Measurements from ENCODE around the gene HSF4.
A peak's percentile ranks its signal among the peaks of the same experiment; 100 is the strongest.

The HSF4 gene

GRCh38 chr16:67145746-67146145 is 18.8 kb upstream of the HSF4 start:
- no peak overlapping the region for H3K27ac Mint-ChIP-seq
- no peaks in the 10 kb centered on the region for H3K9me3 Mint-ChIP-seq
- no peaks in the 10 kb centered on the region for H3K27me3 Mint-ChIP-seq
- DNase-seq (no peak), ATAC-seq (replicated peaks) (no peak)
- H3K4me3 Mint-ChIP-seq = no peak overlapping the region
- H3K4me1 Mint-ChIP-seq (ENCODE audit: low read depth in 2 of 2) = peaks cover 0 to 4% of the 10 kb centered on the region in 2 donors
- H3K36me3 Mint-ChIP-seq (ENCODE audit: insufficient read depth) = peaks cover 32% of the 10 kb centered on the region

DNA sequence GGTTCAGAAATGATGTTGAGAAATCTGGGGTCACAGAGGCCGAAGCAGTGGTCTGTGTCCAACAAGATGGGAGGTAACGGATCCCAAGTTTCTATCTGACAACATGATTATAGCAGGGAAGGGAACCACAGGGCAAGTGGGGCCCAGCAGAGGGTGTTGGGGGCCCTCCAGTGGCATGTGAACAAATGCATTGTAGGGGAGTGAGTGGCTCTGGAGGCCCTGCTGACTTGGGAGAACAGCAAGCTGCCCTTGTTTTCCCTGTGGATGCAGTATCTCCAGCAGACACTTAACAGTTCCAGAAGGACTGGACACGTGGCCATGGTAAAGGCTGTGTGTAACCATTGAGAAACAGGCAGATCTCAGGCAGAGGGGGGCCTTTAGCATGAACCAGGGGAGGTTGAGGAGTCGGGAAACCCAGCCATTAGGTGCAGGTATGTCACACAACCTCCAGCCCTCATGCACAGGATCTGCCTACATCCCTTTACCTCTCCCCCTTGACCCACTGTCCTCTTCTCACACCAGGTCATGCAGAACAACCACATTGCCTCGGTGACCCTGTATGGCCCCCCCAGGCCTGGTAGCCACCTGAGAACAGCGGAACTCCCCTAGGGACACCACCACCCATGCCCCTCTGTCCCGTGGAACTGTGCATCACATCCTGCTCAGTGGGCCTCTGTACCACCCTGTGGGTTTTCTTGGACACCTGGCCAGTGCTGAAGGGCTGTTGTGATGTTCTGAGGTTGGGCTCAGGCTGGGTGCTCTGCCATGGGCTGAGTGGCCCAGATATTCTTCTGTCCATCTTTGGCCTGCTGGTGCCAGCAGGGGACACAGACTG is 17.8 kb upstream of the HSF4 start:
- peaks cover 8 to 11% of the 10 kb centered on the region in 2 donors for H3K4me1 Mint-ChIP-seq (ENCODE audit: low read depth in 2 of 2)
- H3K36me3 Mint-ChIP-seq (ENCODE audit: insufficient read depth) = peaks cover 22% of the 10 kb centered on the region
- no peaks in the 10 kb centered on the region for H3K9me3 Mint-ChIP-seq
- H3K27ac Mint-ChIP-seq = no peak overlapping the region
- no peak for ATAC-seq (replicated peaks)
- no peak for DNase-seq
- no peaks in the 10 kb centered on the region for H3K27me3 Mint-ChIP-seq
- no peak overlapping the region for H3K4me3 Mint-ChIP-seq

DNA sequence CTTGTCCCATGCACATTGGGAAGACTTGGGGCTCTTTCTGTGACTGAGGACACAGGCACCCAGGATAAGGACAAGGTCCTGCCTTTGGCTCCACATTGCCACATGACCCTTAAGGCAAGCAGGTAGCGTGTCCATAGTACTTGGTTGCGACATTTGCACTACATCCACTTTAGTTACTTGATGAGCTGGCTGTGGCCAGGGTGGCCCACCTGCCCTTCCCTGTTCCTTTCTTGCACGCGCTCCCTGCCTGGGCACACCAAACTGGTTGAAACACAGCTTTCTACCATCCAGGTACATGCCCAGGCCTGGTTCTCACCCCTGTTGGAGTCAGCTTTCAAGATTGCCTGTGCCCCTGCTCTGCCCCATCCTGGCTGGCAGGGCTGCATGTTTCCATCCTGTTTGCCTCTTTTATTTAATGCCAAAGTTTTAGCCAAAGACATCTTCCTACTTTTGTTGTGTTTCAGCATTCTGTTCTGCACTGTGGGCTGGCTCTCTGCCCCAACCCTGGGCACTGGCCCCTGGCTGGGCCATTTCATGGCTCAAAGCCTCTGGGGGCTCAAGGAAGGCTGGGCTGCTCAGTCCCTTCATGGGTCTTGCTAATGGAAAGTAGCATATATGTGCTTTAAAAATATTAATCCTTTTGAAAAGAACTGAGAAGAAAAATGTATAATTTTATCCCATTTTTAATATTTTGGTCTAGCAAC is 17.0 kb upstream of the HSF4 start:
- Mint-ChIP-seq H3K27ac (peak overlapping the region in 1 of 2 donors; percentile 6), H3K27me3 (no peaks in the 10 kb centered on the region), H3K9me3 (no peaks in the 10 kb centered on the region), H3K4me3 (no peak overlapping the region), H3K4me1 (ENCODE audit: low read depth in 2 of 2) (peaks cover 8 to 13% of the 10 kb centered on the region in 2 donors), H3K36me3 (ENCODE audit: insufficient read depth) (peaks cover 22% of the 10 kb centered on the region)
- DNase-seq (no peak), ATAC-seq (replicated peaks) (no peak)

- no peak for DNase-seq
- ATAC-seq (replicated peaks) = no peak
- H3K36me3 Mint-ChIP-seq (ENCODE audit: insufficient read depth) = peaks cover 22% of the 10 kb centered on the region
- peak overlapping the region in 1 of 2 donors; percentile 65 for H3K27ac Mint-ChIP-seq
- no peaks in the 10 kb centered on the region for H3K9me3 Mint-ChIP-seq
- H3K27me3 Mint-ChIP-seq = no peaks in the 10 kb centered on the region
- peaks cover 15 to 17% of the 10 kb centered on the region in 2 donors for H3K4me1 Mint-ChIP-seq (ENCODE audit: low read depth in 2 of 2)
- H3K4me3 Mint-ChIP-seq = peak overlapping the region in 1 of 2 donors; percentile 68
These were observed 16.3 kb upstream of the HSF4 start for GRCh38 chr16:67148221-67148620.

GRCh38 chr16:67148656-67149275 is 15.8 kb upstream of the HSF4 start:
- H3K27me3 Mint-ChIP-seq = no peaks in the 10 kb centered on the region
- peaks cover 19 to 20% of the 10 kb centered on the region in 2 donors for H3K4me1 Mint-ChIP-seq (ENCODE audit: low read depth in 2 of 2)
- DNase-seq = no peak
- H3K9me3 Mint-ChIP-seq = no peaks in the 10 kb centered on the region
- peak overlapping the region in 1 of 2 donors; percentile 65 for H3K27ac Mint-ChIP-seq
- ATAC-seq (replicated peaks) = no peak
- H3K36me3 Mint-ChIP-seq (ENCODE audit: insufficient read depth) = peaks cover 19% of the 10 kb centered on the region
- peak overlapping the region; percentile 56 to 68 for H3K4me3 Mint-ChIP-seq

DNA sequence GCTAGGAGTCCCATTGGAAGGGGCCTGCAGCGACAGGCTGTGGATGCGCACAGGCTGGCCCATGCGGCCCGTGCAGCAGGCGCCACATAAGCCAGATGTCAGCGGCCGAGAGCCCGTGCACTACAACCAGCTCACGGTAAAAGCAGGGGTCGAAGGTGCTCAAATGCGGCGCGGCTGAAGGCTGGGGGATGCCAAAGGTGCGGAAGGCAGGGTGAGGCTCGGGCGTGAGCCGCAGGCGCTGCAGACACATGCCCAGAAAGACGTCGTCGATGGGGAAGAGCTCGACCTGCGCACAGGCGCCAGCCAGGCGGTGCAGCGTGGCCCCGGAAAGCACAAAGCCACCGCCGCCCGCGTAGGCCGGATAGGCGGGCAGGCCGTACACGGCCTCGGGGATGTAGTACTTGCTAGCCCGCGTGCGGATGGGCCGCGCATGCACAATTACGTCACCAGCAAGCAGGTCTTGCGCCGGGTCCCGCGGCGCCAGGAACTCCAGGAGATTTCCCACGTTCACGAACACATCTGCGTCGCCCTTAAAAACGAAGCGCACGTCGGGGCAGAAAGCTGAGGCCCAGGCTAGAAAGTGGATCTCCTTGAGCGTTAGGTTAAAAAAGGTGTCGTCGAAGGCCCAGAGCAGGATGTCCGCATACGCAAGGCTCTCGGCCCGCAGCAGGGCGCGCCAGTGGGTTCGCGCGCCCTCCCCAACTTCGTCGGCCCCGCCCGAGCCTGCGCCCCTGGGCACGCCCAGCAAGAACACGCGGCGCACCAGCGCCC is 15.1 kb upstream of the HSF4 start:
- ATAC-seq (replicated peaks) (peak; percentile 43), DNase-seq (no peak)
- Mint-ChIP-seq H3K27ac (no peak overlapping the region), H3K9me3 (no peaks in the 10 kb centered on the region), H3K4me3 (peak overlapping the region; percentile 56 to 68), H3K4me1 (ENCODE audit: low read depth in 2 of 2) (peaks cover 22 to 23% of the 10 kb centered on the region in 2 donors), H3K27me3 (no peaks in the 10 kb centered on the region), H3K36me3 (ENCODE audit: insufficient read depth) (peaks cover 21% of the 10 kb centered on the region)

DNA sequence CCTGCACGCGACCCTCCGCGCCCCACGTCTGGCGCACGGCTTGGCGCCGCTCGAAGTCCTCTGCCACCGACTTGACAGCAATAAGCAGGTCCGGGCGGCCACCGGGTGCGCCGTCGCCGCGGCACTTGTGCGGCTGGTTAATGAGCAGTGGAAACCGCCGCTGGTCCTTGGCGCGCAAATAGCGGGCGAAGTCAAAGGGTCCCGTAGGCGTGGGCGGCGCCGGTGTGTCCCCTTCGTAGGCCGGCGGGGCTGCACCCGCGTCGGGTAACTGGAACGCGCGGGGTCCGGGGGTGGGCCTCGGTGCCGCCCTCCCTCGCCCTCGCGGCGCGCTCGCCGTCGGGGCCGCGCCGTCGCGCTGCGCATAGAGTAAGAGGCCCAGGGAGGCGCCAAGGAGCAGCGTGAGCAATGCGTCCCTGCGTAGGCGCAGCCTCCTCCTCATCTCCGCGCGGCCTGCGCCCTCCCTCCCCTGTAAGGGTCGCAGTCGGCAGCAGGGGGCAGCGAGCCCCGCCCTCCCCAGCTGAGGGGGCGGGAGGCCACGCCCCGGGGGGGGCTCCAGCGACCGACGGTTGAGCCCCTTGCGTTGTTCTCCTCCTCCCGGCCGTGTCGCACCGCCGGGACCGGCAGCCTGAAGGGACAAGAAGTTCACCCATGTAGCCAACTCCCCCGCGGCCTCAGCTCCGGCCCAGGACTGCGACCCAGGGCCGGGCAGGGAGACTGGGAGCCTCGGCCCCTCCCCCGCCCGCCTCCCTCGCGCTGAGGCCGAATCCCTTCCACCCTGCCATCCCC is 14.3 kb upstream of the HSF4 start:
- Mint-ChIP-seq H3K9me3 (no peaks in the 10 kb centered on the region), H3K27ac (no peak overlapping the region), H3K4me3 (peak overlapping the region; percentile 81 to 82), H3K4me1 (ENCODE audit: low read depth in 2 of 2) (peaks cover 23 to 24% of the 10 kb centered on the region in 2 donors), H3K27me3 (no peaks in the 10 kb centered on the region), H3K36me3 (ENCODE audit: insufficient read depth) (peaks cover 17% of the 10 kb centered on the region)
- DNase-seq = peak in 1 of 3 experiments; percentile 24
- ATAC-seq (replicated peaks) = peak; percentile 72

GRCh38 chr16:67150833-67151396 is 13.6 kb upstream of the HSF4 start, which contains the start of gene B3GNT9:
TSS of gene B3GNT9 (minus strand) at chr16:67150998. CDS start at chr16:67150485, 513 bp downstream.
- ATAC-seq (replicated peaks) = peak; percentile 27
- Mint-ChIP-seq H3K27ac (peak within 1 kb of the TSS in 1 of 2 donors; percentile 57), H3K9me3 (no peaks in the 10 kb centered on the region), H3K4me1 (ENCODE audit: low read depth in 2 of 2) (peaks cover 25 to 28% of the 10 kb centered on the region in 2 donors), H3K4me3 (peak within 1 kb of the TSS; percentile 81 to 82), H3K27me3 (no peaks in the 10 kb centered on the region), H3K36me3 (ENCODE audit: insufficient read depth) (peaks cover 16% of the 10 kb centered on the region)
- DNase-seq = no peak

GRCh38 chr16:67151431-67152097 is 13.0 kb upstream of the HSF4 start:
- Mint-ChIP-seq H3K4me3 (peak overlapping the region; percentile 81 to 82), H3K27me3 (no peaks in the 10 kb centered on the region), H3K9me3 (no peaks in the 10 kb centered on the region), H3K36me3 (ENCODE audit: insufficient read depth) (peaks cover 20% of the 10 kb centered on the region), H3K27ac (peak overlapping the region in 1 of 2 donors; percentile 57), H3K4me1 (ENCODE audit: low read depth in 2 of 2) (peaks cover 32 to 34% of the 10 kb centered on the region in 2 donors)
- ATAC-seq (replicated peaks) (no peak), DNase-seq (no peak)

DNA sequence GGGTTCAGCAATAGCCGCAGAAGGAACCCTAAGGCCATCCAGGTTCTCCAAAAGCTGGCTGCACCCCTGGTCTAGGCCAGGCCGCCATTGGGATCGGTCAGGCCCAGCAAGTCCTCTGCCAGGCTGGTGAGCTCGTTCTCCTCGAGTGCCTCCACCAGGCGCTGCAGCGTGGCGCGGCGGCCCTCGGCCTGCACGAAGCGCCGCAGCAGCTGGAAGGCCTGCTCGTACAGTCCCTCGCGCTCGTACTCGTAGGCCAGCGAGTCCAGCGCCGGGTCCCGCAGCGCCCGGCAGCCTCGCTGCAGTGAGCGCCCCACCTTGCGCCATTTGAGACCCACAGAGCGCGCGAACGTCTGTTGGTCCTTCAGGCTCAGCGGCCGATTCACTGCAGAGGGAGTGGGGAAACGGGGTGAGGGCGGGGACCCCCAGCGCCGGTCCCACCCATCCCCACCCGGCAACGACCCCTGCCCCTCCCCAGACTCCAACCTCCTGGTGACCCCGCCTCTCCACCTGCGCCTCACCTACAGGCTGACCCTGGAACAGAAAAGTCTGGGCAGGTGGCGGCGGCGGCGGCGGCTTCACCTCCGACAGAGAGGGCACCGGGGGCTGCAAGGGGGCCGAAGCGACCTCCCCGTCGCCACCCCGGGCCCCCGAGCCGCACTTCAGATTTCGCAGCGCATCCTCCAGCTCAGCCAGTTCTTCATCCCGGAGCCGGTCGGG is 9.8 kb upstream of the HSF4 start:
- H3K4me3 Mint-ChIP-seq = peak overlapping the region; percentile 76 to 77
- H3K27me3 Mint-ChIP-seq = no peaks in the 10 kb centered on the region
- peaks cover 55% of the 10 kb centered on the region in 2 donors for H3K4me1 Mint-ChIP-seq (ENCODE audit: low read depth in 2 of 2)
- peaks cover 37% of the 10 kb centered on the region for H3K36me3 Mint-ChIP-seq (ENCODE audit: insufficient read depth)
- no peak for DNase-seq
- no peak overlapping the region for H3K27ac Mint-ChIP-seq
- no peak for ATAC-seq (replicated peaks)
- H3K9me3 Mint-ChIP-seq = no peaks in the 10 kb centered on the region

Data from effector memory CD8-positive, alpha-beta T cell (primary cell).